Stimulated activated CD4-positive, alpha-beta T cell treated with anti-CD3 and anti-CD28 coated beads, Interleukin-12 subunit alpha, Interleukin-12 subunit beta, amount 100 ng/mL, for 48 hours (primary cell): ENCODE data around the gene RAPGEF5.

Source experiments
- DNase-seq, 3 donors: peaks; one replicate each; pipeline ENCODE4 v3.0.0-alpha.2; 2020; ENCODE audit warnings: low read depth in 2 of 3, low spot score in 1 of 3

The RAPGEF5 gene

GRCh38 chr7:22229148-22229547 is 127.8 kb downstream of the RAPGEF5 start:
- no peak for DNase-seq

GRCh38 chr7:22223807-22224206 is 133.1 kb downstream of the RAPGEF5 start:
- DNase-seq: no peak

DNA sequence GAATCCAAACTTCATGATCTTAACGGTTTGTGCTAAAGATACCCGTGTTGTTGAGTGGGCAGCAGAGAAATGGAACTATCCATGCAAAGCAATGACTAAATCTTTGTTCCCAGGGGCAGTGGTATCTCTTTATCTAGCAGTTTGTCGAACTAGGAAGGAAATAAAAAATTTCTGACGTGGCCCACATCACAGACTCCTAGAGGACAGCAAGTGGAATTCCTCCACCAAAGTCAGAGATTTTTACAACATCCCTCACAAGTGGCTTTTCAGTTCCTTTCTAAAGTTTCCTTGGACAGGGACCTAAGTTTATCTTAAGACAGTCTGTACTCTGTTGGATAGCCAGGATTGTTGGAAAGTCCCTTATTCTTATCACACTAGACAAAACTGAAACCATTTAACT is 136.0 kb downstream of the RAPGEF5 start:
- DNase-seq: no peak

DNA sequence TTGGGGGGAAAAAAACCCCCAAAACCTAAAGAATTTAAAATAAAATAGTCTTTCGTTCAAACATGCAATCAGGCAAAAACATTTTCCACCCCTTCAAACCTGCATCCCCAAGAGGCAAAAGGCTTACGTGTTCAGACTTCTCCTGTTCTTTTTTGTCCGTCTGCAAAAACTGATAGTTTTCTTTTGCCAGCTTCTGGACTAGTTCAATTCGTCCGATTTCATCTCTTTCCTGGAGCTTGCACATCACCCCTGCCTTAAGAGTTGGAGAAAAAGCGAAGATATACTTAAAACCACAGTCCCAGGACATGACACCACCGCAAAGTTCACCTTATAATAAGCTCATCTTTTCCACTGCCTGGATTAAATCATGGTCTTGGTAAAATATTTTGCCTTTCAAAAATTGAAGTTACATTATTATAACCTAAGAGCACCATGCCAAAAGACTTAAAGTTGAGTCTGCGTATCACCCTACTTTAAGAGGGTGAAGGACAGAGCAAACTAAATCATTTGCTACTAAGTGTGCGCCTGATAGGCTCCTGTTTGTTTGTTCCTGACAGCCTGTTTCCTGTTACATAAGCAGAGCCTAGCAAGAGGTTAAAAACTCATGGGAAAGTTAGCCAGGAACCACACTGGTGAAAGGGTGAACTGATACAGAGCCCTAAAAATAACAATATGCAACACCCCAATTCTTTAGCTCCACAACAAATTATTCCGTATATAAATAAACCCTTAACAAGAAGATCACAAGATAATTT is 137.0 kb downstream of the RAPGEF5 start:
- no peak for DNase-seq

- DNase-seq: no peak
These were observed 137.9 kb downstream of the RAPGEF5 start for GRCh38 chr7:22219036-22219435.

DNA sequence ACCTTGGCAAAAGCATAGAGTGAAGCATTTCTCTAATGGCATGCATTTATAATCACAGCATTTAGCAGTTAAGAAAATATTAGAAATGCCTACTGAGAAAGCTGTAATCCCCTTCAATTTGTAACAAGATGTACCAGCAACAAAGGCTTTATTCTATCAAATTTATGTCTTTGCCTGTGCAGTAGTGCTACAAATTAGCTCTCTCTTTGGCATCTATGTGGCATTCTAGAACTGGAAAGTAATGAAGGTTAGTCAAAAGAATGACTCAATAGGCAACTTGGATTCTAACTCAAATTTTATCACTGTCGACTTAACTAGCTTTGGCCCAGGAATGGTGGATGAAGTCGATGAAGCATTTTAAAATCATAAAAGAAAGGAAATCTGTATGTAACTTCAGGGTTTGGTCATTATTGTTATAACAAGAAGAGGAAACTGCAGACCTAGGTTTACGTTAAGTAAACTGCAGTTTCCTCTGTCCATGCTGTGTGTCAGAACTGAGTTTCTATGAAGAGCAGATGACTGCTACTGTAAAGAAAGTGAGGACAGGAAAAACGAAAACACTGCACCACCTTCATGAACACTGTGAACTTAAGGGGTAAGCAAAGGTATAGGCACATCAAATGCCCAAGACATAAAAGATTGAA is 140.0 kb downstream of the RAPGEF5 start:
- DNase-seq: no peak

- no peak for DNase-seq
These were observed 140.6 kb downstream of the RAPGEF5 start for GRCh38 chr7:22216309-22216708.

GRCh38 chr7:22214000-22214399 is 143.0 kb downstream of the RAPGEF5 start:
- DNase-seq: no peak

DNA sequence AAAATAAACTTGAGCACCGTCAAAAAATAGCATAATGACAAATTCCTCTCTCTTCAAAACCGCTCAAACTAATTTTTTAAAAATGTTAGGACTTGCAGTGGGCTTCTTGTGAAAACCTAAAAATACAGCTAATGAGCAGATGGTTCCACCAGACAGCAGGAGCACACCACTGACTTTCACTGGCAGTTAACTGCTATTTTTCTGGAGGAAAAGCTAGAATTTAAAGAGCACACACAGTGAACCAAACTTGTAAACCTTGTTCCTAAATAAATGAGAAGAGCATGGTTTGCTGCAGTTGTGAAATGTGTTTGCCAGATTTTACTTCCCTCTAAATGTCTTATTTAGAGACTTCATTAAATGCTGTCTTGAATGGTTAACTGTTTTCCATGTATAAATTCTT is 143.9 kb downstream of the RAPGEF5 start:
- DNase-seq: no peak

DNA sequence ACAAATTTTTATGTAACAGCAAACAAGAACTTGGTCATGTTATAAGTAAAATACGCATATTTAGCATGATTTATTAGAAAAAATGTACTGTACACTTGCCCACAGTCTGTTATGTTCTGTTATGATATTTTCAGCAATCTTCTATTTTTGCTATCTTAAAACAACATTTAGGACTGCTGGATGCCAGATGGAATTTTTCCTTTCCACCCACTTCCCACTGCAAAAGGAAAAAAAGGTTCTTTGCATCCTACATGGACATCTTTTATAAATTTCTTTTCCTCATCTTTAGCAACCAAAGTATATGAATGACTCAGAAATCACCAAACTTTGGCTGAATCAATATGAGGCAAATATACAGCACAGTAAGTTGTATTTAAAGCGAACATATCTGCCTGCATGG is 146.0 kb downstream of the RAPGEF5 start:
- no peak for DNase-seq

GRCh38 chr7:22210355-22210754 is 146.6 kb downstream of the RAPGEF5 start:
- DNase-seq: no peak

GRCh38 chr7:22208799-22209198 is 148.2 kb downstream of the RAPGEF5 start:
- DNase-seq: no peak

GRCh38 chr7:22207724-22208225 is 149.2 kb downstream of the RAPGEF5 start:
- no peak for DNase-seq

DNA sequence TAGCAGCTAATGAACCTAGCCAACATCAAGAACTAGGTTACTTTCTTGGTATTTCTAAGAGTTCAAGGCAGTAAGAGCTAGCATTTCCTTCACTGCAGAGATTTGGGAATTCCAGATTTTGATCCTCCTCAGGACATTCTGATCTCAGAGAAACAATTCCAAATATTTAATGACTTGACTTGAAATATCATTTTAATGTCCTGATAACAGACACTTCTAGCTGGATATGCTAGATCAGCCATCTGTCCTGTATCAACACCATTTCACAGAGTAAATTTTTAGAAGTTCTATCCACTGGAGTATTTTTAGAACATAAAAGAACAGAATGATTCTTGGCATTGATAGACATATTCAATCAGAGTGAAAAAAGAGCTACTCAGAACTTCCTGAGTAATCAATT is 151.3 kb downstream of the RAPGEF5 start:
- no peak for DNase-seq

GRCh38 chr7:22204312-22204711 is 152.6 kb downstream of the RAPGEF5 start:
- DNase-seq: no peak

DNA sequence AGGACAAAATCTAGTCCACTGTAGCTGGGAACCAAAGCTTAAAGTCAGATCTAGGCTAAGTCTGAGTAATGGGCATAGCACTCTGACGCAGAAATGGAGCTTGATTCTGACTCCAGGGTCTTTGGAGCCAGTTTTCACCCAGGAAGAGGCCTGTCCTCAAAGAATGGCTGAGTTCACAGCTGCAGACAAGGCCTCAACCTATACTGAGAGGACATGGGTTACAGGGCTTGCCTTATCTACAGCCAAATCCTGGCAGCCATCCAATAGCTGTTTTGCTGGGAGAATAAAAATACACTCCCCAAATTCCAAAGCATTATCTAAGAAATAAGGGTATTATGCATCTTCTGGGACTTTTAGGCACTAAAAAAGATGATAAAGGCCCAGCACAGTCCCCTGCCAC is 154.8 kb downstream of the RAPGEF5 start:
- no peak for DNase-seq

GRCh38 chr7:22201186-22201880 is 155.6 kb downstream of the RAPGEF5 start:
- DNase-seq: no peak

DNA sequence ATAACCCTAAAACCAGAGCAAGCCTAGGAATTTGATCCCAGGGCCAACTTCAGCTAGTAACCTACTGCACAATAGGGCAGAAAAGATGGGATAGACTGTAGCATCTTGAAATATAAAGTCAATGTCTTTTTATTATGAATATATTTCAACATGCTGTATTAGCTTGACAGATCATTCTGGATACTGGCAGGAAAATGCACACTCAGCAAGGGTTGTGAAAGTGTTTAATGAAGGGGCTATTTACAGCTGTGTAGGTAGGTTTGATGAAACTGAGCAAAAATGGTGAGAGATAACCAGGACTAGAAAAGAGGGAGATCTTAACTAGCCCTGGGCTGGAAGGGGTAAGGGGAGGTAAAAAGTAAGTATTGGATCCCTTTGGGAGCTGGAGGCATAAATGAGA is 156.2 kb downstream of the RAPGEF5 start:
- no peak for DNase-seq

DNA sequence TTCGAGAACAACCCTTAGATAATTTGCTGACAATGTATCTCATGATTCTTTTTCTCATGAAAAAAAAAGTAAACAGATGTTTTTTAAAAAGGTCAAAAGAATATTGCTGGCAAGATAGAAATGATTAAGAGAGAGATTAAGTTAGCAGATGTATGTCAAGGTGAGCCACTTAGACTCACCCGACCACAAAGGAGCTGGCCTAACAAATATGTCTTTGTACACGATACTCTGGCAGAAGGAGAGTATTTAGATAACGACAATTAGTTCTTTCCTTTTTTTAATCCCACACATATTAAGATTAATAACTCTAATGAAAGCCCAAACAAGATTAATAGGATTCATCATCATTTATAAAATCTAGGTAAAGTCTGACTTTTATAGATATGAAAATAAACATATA is 156.7 kb downstream of the RAPGEF5 start:
- DNase-seq: no peak

- no peak for DNase-seq
These were observed 159.6 kb downstream of the RAPGEF5 start for GRCh38 chr7:22197376-22197775.

- no peak for DNase-seq
These were observed 160.5 kb downstream of the RAPGEF5 start for GRCh38 chr7:22196429-22196828.
